Endothelial cell of umbilical vein (primary cell): ENCODE measurements around the gene COX7A2. TPM values are rescaled to one million over a fixed set of nuclear protein-coding genes. Genes with fewer than 3 reads are reported as not detected.

Experiments used
- BruUV-seq: library from RNA; stranded (reverse); fragments of 400-500 nt; replicated peaks from 2 replicates; lab custom pipeline; 2021; lab: Mats Ljungman, UMichigan
- CTCF ChIA-PET: fragments of 300-600, 350-600 bp; sonication (Branson Sonifier 250); formaldehyde crosslinking; loops from one replicate; lab custom pipeline; 2021; ENCODE audit warnings: antibody characterized with exemption, inconsistent platforms; lab: Charles Lee
- POLR2A ChIA-PET: fragments of 300-600, 350-600 bp; sonication (Branson Sonifier 250); formaldehyde crosslinking; loops from one replicate; lab custom pipeline; 2021; ENCODE audit warnings: antibody characterized with exemption, inconsistent platforms; lab: Charles Lee
- DNase-seq: peaks from one replicate; pipeline ENCODE4 v3.0.0-alpha.2; 2011; ENCODE audit warnings: low read depth, low spot score
- FAIRE-seq: peaks from 2 replicates; lab custom pipeline; 2011; peaks lifted over from hg19 to GRCh38; lab: Jason Lieb, UNC
- H2AFZ ChIP-seq: 2 replicates; pipeline ENCODE4 v1.6.0; 2012; ENCODE audit warnings: low read depth, low read length, control low read depth, inconsistent platforms
- H3K27ac ChIP-seq: 2 replicates; pipeline ENCODE4 v1.5.1; 2011; ENCODE audit warnings: low read depth, mild to moderate bottlenecking, control low read depth, low read length, moderate library complexity; ENCODE audit not compliant: insufficient read depth
- H3K27me3 ChIP-seq, 2 experiments: 2 replicates each; pipeline versions ENCODE4 v1.6.0 to v1.6.1; 2011; ENCODE audit warnings: low read length in 2 of 2, mixed read lengths in 1 of 2; ENCODE audit not compliant: control insufficient read depth in 2 of 2, insufficient read depth in 2 of 2
- H3K36me3 ChIP-seq, 2 experiments: 2 replicates in 1 of 2; 3 replicates in 1 of 2; pipeline ENCODE4 v1.5.1; 2011; ENCODE audit warnings: low read length in 2 of 2, mild to moderate bottlenecking in 1 of 2, moderate library complexity in 1 of 2; ENCODE audit not compliant: control insufficient read depth in 2 of 2, insufficient read depth in 2 of 2; ENCODE audit errors: extremely low read depth in 1 of 2
- H3K4me1 ChIP-seq: 3 replicates; pipeline ENCODE4 v1.5.1; 2011; ENCODE audit warnings: mild to moderate bottlenecking, low read length; ENCODE audit not compliant: control insufficient read depth, insufficient read depth; ENCODE audit errors: extremely low read depth
- H3K4me2 ChIP-seq: 2 replicates; pipeline ENCODE4 v1.6.1; 2011; ENCODE audit warnings: low read length, control low read depth, mixed read lengths; ENCODE audit not compliant: insufficient read depth
- H3K4me3 ChIP-seq, 3 experiments: fragments of 200-600 bp in 1 of 3; sonication (generic), shearing (Covaris generic) in 1 of 3; replicated peaks in 1 of 3; 2 replicates each; pipeline ENCODE4 v1.5.1; 2011 to 2016; ENCODE audit warnings: control low read depth in 3 of 3, low read length in 3 of 3, mild to moderate bottlenecking in 2 of 3, inconsistent platforms in 1 of 3, low read depth in 1 of 3, moderate library complexity in 1 of 3; ENCODE audit not compliant: insufficient read depth in 1 of 3
- H3K79me2 ChIP-seq: 2 replicates; pipeline ENCODE4 v1.6.0; 2012; ENCODE audit warnings: low read length, inconsistent platforms; ENCODE audit not compliant: control insufficient read depth, insufficient read depth
- H3K9ac ChIP-seq: replicated peaks from 2 replicates; pipeline ENCODE3; 2011; ENCODE audit warnings: low read length, control low read depth; ENCODE audit not compliant: insufficient read depth; ENCODE audit errors: extremely low read depth
- H3K9me1 ChIP-seq: replicated peaks from 3 replicates; pipeline ENCODE4 v1.6.0; 2011; ENCODE audit warnings: mild to moderate bottlenecking, low read length; ENCODE audit not compliant: control insufficient read depth, insufficient read depth; ENCODE audit errors: extremely low read depth
- H3K9me3 ChIP-seq: replicated peaks from 2 replicates; pipeline ENCODE4 v1.5.1; 2012; ENCODE audit warnings: low read length, inconsistent platforms; ENCODE audit not compliant: control insufficient read depth, insufficient read depth
- H4K20me1 ChIP-seq: replicated peaks from 2 replicates; pipeline ENCODE3; 2011; ENCODE audit warnings: mild to moderate bottlenecking, low read length; ENCODE audit not compliant: control insufficient read depth, insufficient read depth; ENCODE audit errors: extremely low read depth
- CTCF ChIP-seq, 2 donors: IDR thresholded peaks; 1 replicate in 1 of 2; 2 replicates in 1 of 2; pipeline ENCODE4 v1.5.1; 2011; ENCODE audit warnings: low read length in 2 of 2, mild to moderate bottlenecking in 2 of 2, moderate library complexity in 2 of 2, control low read depth in 1 of 2, inconsistent platforms in 1 of 2, low read depth in 1 of 2; ENCODE audit not compliant: insufficient read depth in 1 of 2; ENCODE audit errors: extremely low read depth in 1 of 2
- EZH2 ChIP-seq: IDR thresholded peaks from 2 replicates; pipeline ENCODE4 v1.6.1; 2012; ENCODE audit warnings: borderline replicate concordance, low read depth, mild to moderate bottlenecking, moderate library complexity, low read length, inconsistent platforms; ENCODE audit not compliant: severe bottlenecking
- FOS ChIP-seq: IDR thresholded peaks from 2 replicates; pipeline ENCODE4 v1.6.1; 2011; ENCODE audit warnings: mild to moderate bottlenecking, low read length, moderate library complexity, borderline replicate concordance; ENCODE audit not compliant: insufficient read depth
- GATA2 ChIP-seq: IDR thresholded peaks from 2 replicates; pipeline ENCODE4 v1.7.0; 2011; ENCODE audit warnings: low read depth, mild to moderate bottlenecking, moderate library complexity, mixed read lengths, low read length; ENCODE audit not compliant: insufficient read length, insufficient read depth
- JUN ChIP-seq: IDR thresholded peaks from 2 replicates; pipeline ENCODE4 v1.6.1; 2011; ENCODE audit warnings: borderline replicate concordance, low read depth; ENCODE audit not compliant: insufficient read length, insufficient read depth
- MAX ChIP-seq: IDR thresholded peaks from 2 replicates; pipeline ENCODE4 v1.6.1; 2011; ENCODE audit not compliant: insufficient read depth, insufficient read length
- dilution Hi-C: fragments of 300-500 bp; cut with MboI; formaldehyde crosslinking; loops from one replicate; pipeline ENCODE4 v1.15.0; 2019; ENCODE audit warnings: low sequenced_read_pairs; ENCODE audit not compliant: extremely low pct_ligation_motif_present
- intact Hi-C: fragments of 100-400 bp; cut with micrococcal nuclease; formaldehyde crosslinking; loops from one replicate; pipeline ENCODE4 v1.10.0; 2022
- polyA plus RNA-seq, 4 experiments: library from polyadenylated mRNA; depleted of rRNA in 3 of 4; stranded (reverse) in 3 of 4; unstranded in 1 of 4; fragments of >200 nt; gene quantifications; 2 replicates each; pipeline versions ENCODE4 v1.2.1 to v1.2.3, GENCODE V29; 2011 to 2012; ENCODE audit warnings: missing spikeins in 1 of 4
- total RNA-seq: library from RNA; stranded (reverse); gene quantifications from 2 replicates; pipeline ENCODE4 v1.2.3, GENCODE V29; 2021

Gene COX7A2
- total and polyA plus RNA-seq, 2 donors (not counting 3 experiments of a cell fraction or from before 2014, with no cell fraction given), result 254 to 426 TPM

GRCh38 chr6:75279418-75279817 lies 35.8 kb upstream of the COX7A2 start:
- Histone ChIP-seq H3K4me2 (peak overlapping the region; percentile 32), H4K20me1 (peaks cover 2% of the 10 kb centered on the region), H2AFZ (no peak overlapping the region)

More at GRCh38 chr6:75279418-75279817, 35.8 kb upstream of the COX7A2 start:
- POLR2A ChIA-PET, result interaction anchor here (0.7 kb wide), 1 partner anchor 9 kb away, joined by 3 read pairs; no protein-coding TSS in a partner anchor
- Histone ChIP-seq H3K9me3 (no peaks in the 10 kb centered on the region), H3K9ac (no peak overlapping the region), H3K4me1 (peaks cover 54% of the 10 kb centered on the region), H3K27me3 (no peaks in the 10 kb centered on the region), H3K27ac (no peak overlapping the region), H3K79me2 (peaks cover 98% of the 10 kb centered on the region), H3K4me3 (peak overlapping the region in 1 of 3 experiments; percentile 5), H3K9me1 (no peaks in the 10 kb centered on the region), H3K36me3 (no peaks in the 10 kb centered on the region)
- FAIRE-seq (peak; percentile 60), DNase-seq (peak; percentile 84)
- intact Hi-C loops (no loop called here), dilution Hi-C loops (no loop called here)
- CTCF ChIA-PET, result interaction anchor here (0.7 to 9.8 kb wide), 7 partner anchors 12 to 249 kb away, joined by 3 to 95 read pairs (median 5); no protein-coding TSS in a partner anchor
- BruUV-seq, result no TSS peak
- no peak for TF ChIP-seq JUN
- no peak for TF ChIP-seq GATA2
- TF ChIP-seq CTCF (IDR thresholded peaks at IDR 0.05; ENCODE audit: extremely low read depth in 1 of 2, insufficient read depth in 1 of 2, low read depth in 1 of 2, low read length in 2 of 2), result no peak
- TF ChIP-seq MAX, result no peak
- no peak for TF ChIP-seq EZH2
- no peak for TF ChIP-seq FOS
